ENCODE measurements around the gene MEGF9.

DNA sequence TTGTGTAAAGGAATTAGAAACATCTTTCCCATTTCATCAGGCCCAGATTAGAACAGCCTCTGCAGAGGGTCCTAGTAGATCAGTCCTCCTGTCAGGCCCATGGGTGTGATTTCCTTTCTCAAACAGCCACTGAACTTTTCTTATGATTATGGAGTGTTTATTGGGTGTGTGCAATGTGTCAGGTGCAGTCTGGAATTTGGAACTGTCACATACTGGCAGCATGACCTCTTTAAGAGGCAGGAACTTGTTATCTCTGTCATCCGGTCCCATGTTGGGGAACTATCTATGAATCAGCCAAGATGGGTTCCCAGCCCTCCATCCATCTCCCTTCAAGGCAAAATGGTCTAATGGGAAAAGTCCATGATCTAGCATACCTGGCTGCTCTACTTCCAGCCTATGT is 11.6 kb upstream of the MEGF9 start:
- TF ChIP-seq ELF1 (IDR thresholded peaks at IDR 0.05), result no peak
- no peak for TF ChIP-seq CTCF (IDR thresholded peaks at IDR 0.05)
- no peak for TF ChIP-seq MXI1 (IDR thresholded peaks at IDR 0.05; ENCODE audit: low read depth, low read length)
- no peak for TF ChIP-seq RAD21 (IDR thresholded peaks at IDR 0.05; ENCODE audit: low read length)
- no peak for TF ChIP-seq TEAD4 (IDR thresholded peaks at IDR 0.05; ENCODE audit: borderline replicate concordance, insufficient read depth)
- no peak for TF ChIP-seq YY1 (IDR thresholded peaks at IDR 0.05; ENCODE audit: low read depth)
- no peak for TF ChIP-seq EP300 (IDR thresholded peaks at IDR 0.05; ENCODE audit: borderline replicate concordance in 1 of 2, low read depth in 1 of 2, low read length in 1 of 2)
- TF ChIP-seq MEF2A (IDR thresholded peaks at IDR 0.05; ENCODE audit: borderline replicate concordance, low read depth), result no peak
- TF ChIP-seq FOXM1 (IDR thresholded peaks at IDR 0.05; ENCODE audit: low read depth), result no peak
- no peak for TF ChIP-seq POLR2AphosphoS5 (IDR thresholded peaks at IDR 0.05; ENCODE audit: low read depth, low read length)
- TF ChIP-seq SIN3A (IDR thresholded peaks at IDR 0.05; ENCODE audit: borderline replicate concordance, low read depth, low read length), result no peak
- TF ChIP-seq USF1 (IDR thresholded peaks at IDR 0.05; ENCODE audit: borderline replicate concordance, low read depth), result no peak
- TF ChIP-seq CHD2 (IDR thresholded peaks at IDR 0.05; ENCODE audit: low read length, partially characterized antibody), result no peak

Measured in SK-N-SH (cell line).